ENCODE measurements around the gene COPS2. TPM values are rescaled to one million over a fixed set of nuclear protein-coding genes. Genes with fewer than 3 reads are reported as not detected.
A peak's percentile ranks its signal among the peaks of the same experiment; 100 is the strongest.
"Not testable (repeated sequence)": the region's sequence is repeated elsewhere in the genome, so short reads cannot be mapped to it uniquely, and the experiment has no call there.

COPS2 gene
- total RNA-seq, 1 donor from 2014 or later = 57.2 TPM

DNA sequence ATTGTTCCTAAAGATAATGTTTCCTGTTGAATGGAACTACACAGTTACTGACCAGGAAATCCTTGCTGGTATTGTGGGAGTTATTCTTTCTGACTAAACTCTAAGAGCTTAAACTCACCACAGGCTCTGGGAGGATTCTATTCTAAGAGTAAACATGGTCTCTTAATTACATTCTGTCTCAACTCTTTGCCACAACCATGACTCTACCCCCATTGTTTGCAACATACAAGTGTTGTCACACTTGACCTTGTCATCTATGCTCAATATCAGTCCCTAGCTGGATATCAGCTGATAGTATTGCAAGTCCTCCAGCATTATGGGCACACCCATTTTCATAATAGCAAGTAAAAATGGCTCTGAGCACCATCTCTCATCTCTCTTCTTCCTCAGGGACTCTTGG, 79.5 kb downstream of the COPS2 start:
- ATAC-seq = peak; percentile 64
- H3K27me3 ChIP-seq = no peaks in the 10 kb centered on the region
- no peak overlapping the region for H3K4me3 ChIP-seq
- H3K36me3 ChIP-seq = no peaks in the 10 kb centered on the region
- H3K4me1 ChIP-seq = no peaks in the 10 kb centered on the region
- intact Hi-C loops (cut with DNase I) = no loop called here
- no peaks in the 10 kb centered on the region for H3K9me3 ChIP-seq
- TF ChIP-seq, protein P1, sequence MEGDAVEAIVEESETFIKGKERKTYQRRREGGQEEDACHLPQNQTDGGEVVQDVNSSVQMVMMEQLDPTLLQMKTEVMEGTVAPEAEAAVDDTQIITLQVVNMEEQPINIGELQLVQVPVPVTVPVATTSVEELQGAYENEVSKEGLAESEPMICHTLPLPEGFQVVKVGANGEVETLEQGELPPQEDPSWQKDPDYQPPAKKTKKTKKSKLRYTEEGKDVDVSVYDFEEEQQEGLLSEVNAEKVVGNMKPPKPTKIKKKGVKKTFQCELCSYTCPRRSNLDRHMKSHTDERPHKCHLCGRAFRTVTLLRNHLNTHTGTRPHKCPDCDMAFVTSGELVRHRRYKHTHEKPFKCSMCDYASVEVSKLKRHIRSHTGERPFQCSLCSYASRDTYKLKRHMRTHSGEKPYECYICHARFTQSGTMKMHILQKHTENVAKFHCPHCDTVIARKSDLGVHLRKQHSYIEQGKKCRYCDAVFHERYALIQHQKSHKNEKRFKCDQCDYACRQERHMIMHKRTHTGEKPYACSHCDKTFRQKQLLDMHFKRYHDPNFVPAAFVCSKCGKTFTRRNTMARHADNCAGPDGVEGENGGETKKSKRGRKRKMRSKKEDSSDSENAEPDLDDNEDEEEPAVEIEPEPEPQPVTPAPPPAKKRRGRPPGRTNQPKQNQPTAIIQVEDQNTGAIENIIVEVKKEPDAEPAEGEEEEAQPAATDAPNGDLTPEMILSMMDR (IDR thresholded peaks at IDR 0.05) = no peak
- no peak for DNase-seq
- peak overlapping the region; percentile 4 for H3K27ac ChIP-seq

DNA sequence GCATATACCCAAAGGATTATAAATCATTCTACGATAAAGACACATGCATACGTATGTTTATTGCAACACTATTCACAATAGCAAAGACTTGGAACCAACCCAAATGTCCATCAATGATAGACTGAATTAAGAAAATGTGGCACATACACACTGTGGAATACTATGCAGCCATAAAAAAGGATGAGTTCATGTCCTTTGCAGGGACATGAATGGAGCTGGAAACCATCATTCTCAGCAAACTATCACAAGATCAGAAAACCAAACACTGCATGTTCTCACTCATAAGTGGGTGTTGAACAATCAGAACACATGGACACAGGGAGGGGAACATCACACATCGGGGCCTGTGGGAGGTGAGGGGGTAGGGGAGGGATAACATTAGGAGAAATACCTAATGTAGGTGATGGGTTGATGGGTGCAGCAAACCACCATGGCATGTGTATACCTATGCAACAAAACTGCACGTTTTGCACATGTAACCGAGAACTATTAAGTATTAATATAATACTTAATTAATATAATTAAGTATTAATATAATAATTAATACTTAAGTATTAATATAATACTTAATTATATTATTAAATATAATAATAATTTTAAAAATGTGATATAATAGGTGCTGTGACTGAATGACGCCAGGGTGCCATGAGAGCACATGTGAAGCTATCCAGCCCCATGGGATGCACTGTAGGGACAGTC, 80.7 kb downstream of the COPS2 start:
- H3K27ac ChIP-seq; H3K36me3 ChIP-seq; H3K27me3 ChIP-seq; H3K4me3 ChIP-seq; H3K9me3 ChIP-seq; ATAC-seq; H3K4me1 ChIP-seq; DNase-seq; intact Hi-C loops (cut with DNase I): not testable (repeated sequence)

Small RNAs within 50 kb of the gene (microRNA-seq; reads per million reads assigned to microRNA genes)
- gene MIR4716 (ENCODE audit: borderline microRNAs expressed) = not detected

Other genes with a start within 250 kb of the COPS2 start
- 0.32 TPM for gene SHC4, start 191.7 kb downstream of the COPS2 start, total RNA-seq
- gene SECISBP2L, start 109.2 kb downstream of the COPS2 start, total RNA-seq = 119 TPM
- 38.2 TPM for gene GALK2, start 14.6 kb upstream of the COPS2 start, total RNA-seq